OCI-M1 (cell line): ENCODE data around the gene PPP1R3F.
"Not testable (repeated sequence)": the region's sequence is repeated elsewhere in the genome, so short reads cannot be mapped to it uniquely, and the experiment has no call there.

ENCODE experiments used
- DNase-seq: peaks from one replicate; lab custom pipeline; 2025; lab: John Stamatoyannopoulos, UW

The PPP1R3F gene

GRCh38 chrX:49316085-49316484, 46.5 kb downstream of the PPP1R3F start:
- peak; percentile 63 for DNase-seq

GRCh38 chrX:49321737-49322136, 52.1 kb downstream of the PPP1R3F start, which contains the start of gene GAGE12J:
Gene GAGE12J, plus strand, starts transcription at chrX:49322037. Its CDS starts 1,157 bp downstream, at chrX:49323194.
- not testable (repeated sequence) for DNase-seq

- not testable (repeated sequence) for DNase-seq
Observed at GRCh38 chrX:49322266-49322665, 52.7 kb downstream of the PPP1R3F start.

- DNase-seq, result not testable (repeated sequence)
Observed at GRCh38 chrX:49323735-49324134, 54.1 kb downstream of the PPP1R3F start.

GRCh38 chrX:49330421-49330820, 60.8 kb downstream of the PPP1R3F start:
- DNase-seq, result not testable (repeated sequence)

GRCh38 chrX:49331282-49331681, 61.7 kb downstream of the PPP1R3F start, which contains the start of gene GAGE13:
Gene GAGE13, plus strand, starts transcription at chrX:49331582. Its CDS starts 1,156 bp downstream, at chrX:49332738.
- DNase-seq, result not testable (repeated sequence)

- not testable (repeated sequence) for DNase-seq
Observed at GRCh38 chrX:49331841-49332240, 62.2 kb downstream of the PPP1R3F start.
